ENCODE measurements around the gene EIF1B. TPM values are rescaled to one million over a fixed set of nuclear protein-coding genes. Genes with fewer than 3 reads are reported as not detected.

The EIF1B gene
- total RNA-seq, 1 experiment from 2014 or later, result 21.7 TPM

DNA sequence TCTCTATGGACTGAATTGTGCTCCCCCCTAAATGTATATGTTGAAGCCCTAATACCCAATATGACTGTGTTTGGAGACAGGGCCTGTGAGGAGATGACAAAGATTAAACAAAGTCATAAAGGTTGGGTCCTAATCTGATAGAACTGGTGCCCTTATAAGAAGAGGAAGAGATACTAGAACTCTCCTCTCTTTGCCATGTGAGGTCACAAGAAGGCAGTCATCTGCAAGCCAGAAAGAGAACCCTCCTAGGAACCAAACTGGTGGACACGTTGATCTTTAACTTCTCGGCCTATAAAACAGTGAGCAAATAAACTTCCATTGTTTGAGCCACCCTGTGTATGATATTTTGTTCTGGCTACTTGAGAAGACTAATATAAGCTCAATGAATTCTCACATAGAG lies 45.9 kb downstream of the EIF1B start:
- DNase-seq, result no peak
- H3K27me3 ChIP-seq, result no peaks in the 10 kb centered on the region
- H3K36me3 ChIP-seq, result no peaks in the 10 kb centered on the region
- H3K27ac ChIP-seq, result no peak overlapping the region
- no peak overlapping the region for H3K4me3 ChIP-seq
- H3K4me1 ChIP-seq, result no peaks in the 10 kb centered on the region
- no peaks in the 10 kb centered on the region for H3K9me3 ChIP-seq (replicated peaks)

DNA sequence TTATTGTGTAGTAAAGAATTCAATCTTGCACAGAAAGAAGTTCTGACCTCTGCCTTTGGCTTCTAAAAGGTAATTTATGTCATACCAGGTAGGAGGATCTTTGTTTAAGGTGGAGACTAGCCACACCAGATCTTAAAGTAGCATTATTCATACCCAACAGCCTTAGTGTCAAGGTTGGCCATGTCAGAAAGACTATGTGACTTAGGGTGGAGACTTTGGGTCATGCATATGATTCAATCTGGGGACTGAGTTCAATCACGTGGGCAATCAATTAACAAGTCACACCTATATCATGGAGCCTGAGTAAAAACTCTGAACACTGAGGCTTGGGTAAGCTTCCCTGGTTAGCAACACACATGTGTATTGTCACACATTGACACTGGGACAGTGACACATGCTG lies 48.9 kb downstream of the EIF1B start:
- no peaks in the 10 kb centered on the region for H3K36me3 ChIP-seq
- no peaks in the 10 kb centered on the region for H3K4me1 ChIP-seq
- H3K27me3 ChIP-seq, result no peaks in the 10 kb centered on the region
- H3K4me3 ChIP-seq, result no peak overlapping the region
- H3K9me3 ChIP-seq (replicated peaks), result no peaks in the 10 kb centered on the region
- no peak for DNase-seq
- no peak overlapping the region for H3K27ac ChIP-seq

Other genes with a start within 250 kb of the EIF1B start
- not detected in 2 replicates for gene ENTPD3, start 77.5 kb downstream of the EIF1B start, total RNA-seq (2014; rRNA removed; shearing (Covaris generic))
- 838 and 968 TPM in 2 replicates for gene RPL14, start 147.6 kb downstream of the EIF1B start, total RNA-seq (2014; rRNA removed; shearing (Covaris generic))
- 2.1 and 3.4 TPM in 2 replicates for gene ZNF619, start 167.4 kb downstream of the EIF1B start, total RNA-seq (2014; rRNA removed; shearing (Covaris generic))
- gene ZNF620, start 196.3 kb downstream of the EIF1B start, total RNA-seq (2014; rRNA removed; shearing (Covaris generic)), result 4.6 and 6.1 TPM in 2 replicates
- 6.9 and 8.6 TPM in 2 replicates for gene ZNF621, start 215.3 kb downstream of the EIF1B start, total RNA-seq (2014; rRNA removed; shearing (Covaris generic))

All from SJCRH30 (cell line).